GM18511 (cell line): ENCODE results near the gene KLC4.

Source experiments
- ATAC-seq: cut with Tn5 transposase; IDR thresholded peaks from one replicate; pipeline ENCODE4 v1.9.1; 2021; ENCODE audit warnings: mild to moderate bottlenecking, moderate library complexity; ENCODE audit not compliant: unreplicated experiment

KLC4 gene

DNA sequence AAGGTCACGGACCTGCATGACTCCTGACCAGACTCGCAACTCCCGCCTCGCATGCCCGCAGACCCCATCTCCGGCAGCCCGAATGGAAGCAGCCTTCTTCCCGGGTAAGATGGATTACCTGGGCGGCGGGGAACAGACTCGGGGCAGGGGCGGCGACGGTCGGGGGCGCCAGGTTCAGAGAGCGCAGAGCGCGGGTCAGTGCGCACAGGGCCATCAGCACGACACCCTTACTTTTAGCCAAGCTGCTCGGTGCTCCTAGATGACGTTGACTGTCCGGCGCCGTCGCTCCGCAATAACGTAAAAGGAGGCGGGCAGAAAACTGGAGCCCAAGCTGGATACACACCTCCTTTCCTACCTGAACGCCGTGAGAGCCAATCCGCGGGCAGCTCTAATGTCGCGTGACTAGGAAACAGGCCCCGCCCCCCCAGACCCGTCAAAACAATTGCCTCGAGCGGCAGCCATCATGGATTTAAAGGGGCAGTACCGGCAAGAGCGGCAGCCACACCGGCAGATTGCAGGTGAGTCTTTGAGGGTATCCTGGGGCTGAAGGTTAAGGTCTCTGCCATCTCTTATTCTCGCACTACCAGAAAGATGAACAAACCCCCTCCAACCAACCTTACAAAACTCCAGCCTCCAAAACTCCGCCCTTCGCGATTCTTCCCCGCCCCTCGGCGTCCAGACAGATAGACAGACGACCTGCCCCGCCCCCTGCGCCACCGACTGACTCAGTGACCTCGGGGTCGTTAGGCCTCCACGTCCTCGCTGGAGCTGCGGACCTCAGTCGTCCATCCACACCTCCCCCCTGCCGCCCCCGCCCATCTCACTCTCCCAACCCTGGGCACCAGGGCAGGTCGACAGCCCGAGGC is at the start of gene KLC4, which contains the start of gene MRPL2:
KLC4 (plus strand) TSS at position 464 of the 866 bp plus-strand sequence. CDS start 1,705 bp downstream, outside the sequence.
MRPL2 (minus strand) TSS at position 267 of the 866 bp plus-strand sequence; CDS start at position 214, 53 bp downstream.
- peak; percentile 93 for ATAC-seq

DNA sequence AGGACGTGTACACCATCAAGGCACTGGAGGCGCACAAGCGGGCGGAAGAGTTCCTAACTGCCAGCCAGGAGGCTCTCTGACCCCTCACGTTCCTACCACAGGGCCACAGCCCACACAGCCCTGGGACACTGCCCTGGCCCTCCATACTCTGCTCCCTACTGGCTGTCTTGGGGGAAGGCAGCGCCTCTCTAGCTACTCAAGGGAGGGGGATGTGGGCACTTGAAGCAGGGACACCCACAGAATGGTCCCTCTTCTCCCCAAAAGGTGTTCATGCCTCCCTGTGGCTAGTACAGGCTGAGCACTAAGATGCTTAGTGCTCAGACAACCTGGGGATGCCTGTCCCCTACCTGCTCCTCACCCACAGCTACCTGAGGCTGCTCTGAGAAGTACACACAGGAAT is 48.2 kb upstream of the KLC4 start:
- ATAC-seq, result no peak

- no peak for ATAC-seq
These were observed 47.1 kb upstream of the KLC4 start for GRCh38 chr6:43012364-43012763.

DNA sequence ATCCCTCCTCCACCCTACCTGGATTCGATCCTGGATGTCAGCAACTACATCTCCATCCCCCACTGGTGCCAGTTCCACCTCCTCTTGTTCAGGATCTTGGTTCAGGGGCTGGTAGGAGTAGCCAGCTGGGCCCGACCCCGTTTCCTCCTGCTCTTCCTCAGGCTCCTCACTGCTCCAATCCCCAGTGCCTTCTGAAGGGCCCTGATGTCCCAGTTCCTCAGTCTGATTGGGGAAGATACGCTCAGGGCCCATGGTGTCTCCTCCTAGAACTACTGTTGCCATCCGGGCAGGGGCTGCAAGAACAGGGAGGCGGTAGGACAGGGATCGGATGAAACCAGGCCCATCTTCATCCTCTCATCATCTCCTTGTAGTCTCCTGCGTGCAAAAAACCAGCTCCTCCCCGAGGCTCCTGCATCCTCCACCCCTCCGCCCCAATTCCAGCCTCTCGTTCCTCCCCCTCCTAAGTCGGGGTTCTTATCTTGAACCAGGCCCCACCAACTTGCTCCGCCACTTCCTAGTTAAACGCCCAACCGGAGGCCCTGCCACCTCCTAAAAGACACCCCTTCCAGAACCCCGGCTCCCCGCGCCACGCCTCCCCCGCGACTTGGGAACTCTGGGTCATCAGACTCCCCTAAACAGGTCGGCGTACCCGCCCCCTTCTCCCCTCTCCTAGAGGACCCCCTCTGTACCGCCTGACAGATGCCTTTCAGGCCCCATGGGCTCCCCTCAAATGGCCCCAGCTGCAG is 46.2 kb upstream of the KLC4 start:
- ATAC-seq, result peak; percentile 23

- peak; percentile 97 for ATAC-seq
These were observed 45.5 kb upstream of the KLC4 start, which contains the start of the genes KLHDC3 and MEA1 for GRCh38 chr6:43013843-43014433. Gene KLHDC3 (plus strand): TSS chr6:43014249. CDS start chr6:43017193, 2,944 bp downstream. Gene MEA1 (minus strand): TSS chr6:43013946. CDS start chr6:43013813, 133 bp downstream.

DNA sequence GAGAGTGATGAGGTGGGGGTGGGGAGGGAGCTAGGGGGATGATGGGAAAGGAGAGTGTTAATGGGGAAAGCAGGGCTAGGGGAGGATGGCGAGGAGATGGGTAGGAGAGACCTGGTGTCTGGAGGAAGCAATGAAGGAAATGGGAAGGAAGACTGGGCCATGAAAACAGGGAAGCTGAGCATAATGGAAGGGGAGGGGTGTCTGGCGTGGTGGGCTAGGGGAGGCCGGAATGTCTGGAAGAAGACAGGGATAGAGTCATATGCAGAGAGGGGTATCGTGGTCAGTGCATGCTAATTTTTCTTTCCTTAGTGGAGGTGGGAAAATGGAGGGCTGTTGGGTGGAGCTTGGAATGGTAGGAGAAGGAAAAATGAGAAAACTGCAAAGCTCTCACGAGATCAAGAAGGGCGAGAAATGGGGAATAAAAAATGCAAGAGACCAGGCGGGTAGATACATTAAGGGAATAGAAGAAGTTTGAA is 45.0 kb upstream of the KLC4 start:
- ATAC-seq, result no peak

- no peak for ATAC-seq
These were observed 43.1 kb upstream of the KLC4 start for GRCh38 chr6:43016176-43016942.

DNA sequence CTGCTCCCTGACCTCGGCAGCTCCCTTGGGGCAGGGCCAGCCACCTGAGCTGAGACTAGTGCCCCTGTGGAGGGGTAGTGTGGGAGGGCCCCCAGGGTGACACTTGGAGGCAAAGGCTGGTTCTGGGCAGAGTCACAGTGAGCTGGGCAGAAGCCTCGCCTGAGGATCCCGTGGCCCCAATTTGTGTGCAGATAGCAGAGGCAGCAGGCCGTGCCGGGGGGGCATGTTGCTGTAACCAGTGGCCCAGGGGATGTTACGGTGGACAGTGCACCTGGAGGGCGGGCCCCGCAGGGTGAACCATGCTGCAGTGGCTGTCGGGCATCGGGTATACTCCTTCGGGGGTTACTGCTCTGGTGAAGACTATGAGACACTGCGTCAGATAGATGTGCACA is 42.5 kb upstream of the KLC4 start:
- no peak for ATAC-seq

GRCh38 chr6:43019152-43019551 is 40.3 kb upstream of the KLC4 start:
- no peak for ATAC-seq

- no peak for ATAC-seq
These were observed 39.3 kb upstream of the KLC4 start for GRCh38 chr6:43020052-43020705.

DNA sequence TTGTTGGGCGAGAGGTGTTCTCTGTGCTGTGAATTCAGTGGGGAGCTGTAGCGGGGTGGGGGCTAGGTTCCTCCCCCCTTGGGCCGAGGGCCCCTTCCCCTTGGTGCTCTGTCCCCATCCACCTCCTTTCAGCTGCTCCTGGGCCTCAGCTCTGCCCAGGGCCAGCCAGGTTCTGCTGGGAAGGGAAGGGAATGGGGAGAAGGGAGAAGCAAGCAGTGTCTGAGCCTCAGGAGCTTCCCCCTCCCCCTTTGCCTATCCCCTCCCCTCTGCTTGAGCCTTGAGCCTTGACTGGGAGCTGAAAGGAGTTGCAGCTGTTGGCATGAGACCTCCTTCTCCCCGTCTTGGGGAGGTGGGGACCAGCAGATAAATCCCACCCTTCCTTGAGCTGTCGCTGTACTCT is 38.6 kb upstream of the KLC4 start:
- ATAC-seq, result no peak

DNA sequence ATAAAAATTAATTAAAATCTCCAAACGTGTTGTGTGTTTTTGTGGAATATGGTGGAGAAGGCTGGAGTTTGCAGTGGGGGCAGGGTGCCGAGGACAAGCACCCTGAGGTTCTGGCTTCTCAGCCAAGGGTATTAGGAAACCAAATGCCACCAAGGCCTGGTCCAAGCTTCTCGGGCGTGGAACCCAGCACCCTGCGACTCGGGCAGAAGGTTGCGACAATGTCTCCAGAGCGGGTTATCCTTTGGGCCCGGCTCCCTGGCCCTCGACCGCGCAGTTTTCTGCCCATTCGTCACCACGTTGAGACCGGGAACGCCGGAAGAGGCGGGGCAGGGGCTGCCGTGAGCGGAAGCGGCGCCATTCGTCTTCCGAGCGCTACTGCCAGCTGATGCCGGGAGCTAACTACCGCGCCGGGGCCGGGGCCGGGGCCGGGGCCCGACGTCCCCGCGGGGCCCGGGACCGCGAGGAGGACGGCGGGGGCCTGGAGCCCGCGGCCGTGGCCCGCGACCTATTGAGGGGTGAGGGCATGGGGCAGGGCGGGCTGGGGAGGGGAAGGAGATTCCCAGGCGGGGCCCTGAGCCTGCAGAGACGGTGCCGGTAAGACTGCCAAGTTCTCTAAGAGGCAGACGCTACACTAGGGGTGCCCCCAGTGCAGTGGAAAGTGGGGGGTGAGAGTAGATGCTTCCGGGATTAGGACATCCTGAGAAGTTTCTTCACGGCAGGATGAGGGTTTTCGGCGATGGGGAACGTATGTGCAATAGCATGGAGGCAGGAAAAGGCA is 38.0 kb upstream of the KLC4 start, which contains the start of gene RRP36:
RRP36 (plus strand) TSS at position 354 of the 778 bp plus-strand sequence; CDS start at position 386, 32 bp downstream.
- ATAC-seq, result peak; percentile 83

DNA sequence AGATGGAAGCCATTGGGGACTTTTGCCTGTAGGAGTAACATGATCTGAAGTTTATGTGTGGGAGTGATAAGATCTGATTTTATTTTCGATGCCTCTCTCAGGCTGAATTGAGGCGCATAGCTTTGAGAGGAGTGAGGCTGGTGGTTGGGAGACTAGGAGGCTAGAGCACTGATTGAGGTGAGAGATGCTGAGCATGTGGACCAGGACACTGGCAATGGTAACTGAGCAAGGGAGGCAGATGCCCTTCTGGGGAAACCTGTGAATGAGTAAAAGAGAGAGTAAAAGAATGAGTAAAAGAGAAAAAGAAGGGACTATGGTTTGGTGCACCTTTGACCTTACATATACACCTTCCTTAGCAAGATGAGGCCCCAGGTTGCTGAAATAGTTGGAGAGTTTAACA is 35.0 kb upstream of the KLC4 start:
- no peak for ATAC-seq

- ATAC-seq, result no peak
These were observed 33.1 kb upstream of the KLC4 start for GRCh38 chr6:43026365-43026764.

- ATAC-seq, result no peak
These were observed 30.3 kb upstream of the KLC4 start for GRCh38 chr6:43029120-43029519.

DNA sequence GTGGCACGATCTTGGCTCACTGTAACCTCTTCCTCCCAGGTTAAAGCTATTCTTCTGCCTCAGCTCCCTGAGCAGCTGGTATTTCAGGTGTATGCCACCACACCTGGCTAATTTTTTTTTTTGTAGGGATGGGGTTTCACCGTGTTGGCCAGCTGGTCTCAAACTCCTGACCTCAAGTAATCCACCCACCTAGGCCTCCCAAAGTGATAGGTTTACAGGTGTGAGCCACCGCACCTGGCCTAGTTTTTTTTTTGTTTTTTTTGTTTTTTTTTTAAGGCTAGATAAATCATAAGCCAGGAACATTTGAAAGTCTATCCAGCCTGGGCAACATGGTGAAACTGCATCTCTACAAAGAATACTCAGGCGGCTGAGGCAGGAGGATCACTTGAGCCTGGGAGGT is 27.1 kb upstream of the KLC4 start:
- ATAC-seq, result no peak

DNA sequence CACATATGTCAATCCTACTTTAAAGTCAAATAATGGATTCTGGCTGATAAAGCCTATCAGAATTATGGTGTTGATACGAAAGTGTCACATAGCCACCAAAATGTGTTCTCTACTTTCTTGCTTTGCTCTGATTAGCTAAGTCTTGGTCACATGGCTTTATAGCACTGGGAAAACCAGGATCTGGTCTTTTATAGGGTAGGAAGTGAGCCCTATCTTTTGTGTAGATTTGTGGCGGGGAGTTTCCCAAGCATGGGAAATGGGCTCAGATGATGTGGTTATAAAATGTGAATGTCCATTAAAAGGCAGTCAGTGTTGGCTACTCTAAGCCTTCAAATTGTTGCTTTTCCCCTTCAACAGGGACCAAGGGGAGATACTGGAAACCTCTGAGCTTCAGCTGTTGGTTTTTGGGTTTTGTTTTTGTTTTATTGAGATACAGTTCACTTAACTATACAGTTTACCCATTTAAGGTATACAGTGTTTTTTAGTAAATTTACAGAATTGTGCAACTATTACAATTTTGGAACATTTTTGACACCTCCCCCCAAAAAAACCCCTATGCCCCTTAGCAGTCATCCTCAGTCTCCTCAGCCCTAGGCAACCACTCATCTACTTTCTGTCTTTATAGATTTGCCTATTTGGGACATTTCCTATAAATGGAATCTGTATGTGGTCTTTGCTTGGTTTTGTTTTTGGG is 25.8 kb upstream of the KLC4 start:
- no peak for ATAC-seq

- ATAC-seq, result no peak
These were observed 25.3 kb upstream of the KLC4 start for GRCh38 chr6:43034190-43034525.
